Lung (tissue), 12 donors: ENCODE measurements around the gene STX8. TPM values are rescaled to one million over a fixed set of nuclear protein-coding genes. Genes with fewer than 3 reads are reported as not detected.

Experiments used
- ATAC-seq: fragments of 200-7000 bp; cut with Tn5 transposase; one replicate; pipeline ENCODE4 v1.9.1; 2020; ENCODE audit warnings: moderate number of reproducible peaks; ENCODE audit not compliant: insufficient read depth, low FRiP score
- DNase-seq, 3 donors: peaks; one replicate each; pipeline ENCODE4 v3.0.0-alpha.2; 2013 to 2017
- H3K27ac ChIP-seq, 2 donors: one replicate each; pipeline ENCODE4 v1.5.1; 2013; ENCODE audit warnings: mild to moderate bottlenecking in 2 of 2, moderate library complexity in 2 of 2, control low read depth in 1 of 2, inconsistent platforms in 1 of 2, low read depth in 1 of 2, low read length in 1 of 2
- H3K27me3 ChIP-seq, 3 donors: one replicate each; pipeline ENCODE4 v1.5.1; 2013; ENCODE audit warnings: low read length in 2 of 3; ENCODE audit not compliant: control insufficient read depth in 3 of 3, insufficient read depth in 3 of 3
- H3K36me3 ChIP-seq, 4 donors: one replicate each; pipeline ENCODE4 v1.5.1; 2013; ENCODE audit warnings: low read length in 4 of 4, mild to moderate bottlenecking in 1 of 4, moderate library complexity in 1 of 4; ENCODE audit not compliant: control insufficient read depth in 4 of 4, insufficient read depth in 4 of 4
- H3K4me1 ChIP-seq, 5 donors: one replicate each; pipeline ENCODE4 v1.5.1; 2013; ENCODE audit warnings: low read length in 5 of 5, mild to moderate bottlenecking in 2 of 5, moderate library complexity in 1 of 5; ENCODE audit not compliant: control insufficient read depth in 5 of 5, insufficient read depth in 5 of 5
- H3K4me3 ChIP-seq: one replicate; pipeline ENCODE4 v1.5.1; 2013; ENCODE audit warnings: mild to moderate bottlenecking, control low read depth, moderate library complexity
- H3K9ac ChIP-seq, 2 donors: one replicate each; pipeline ENCODE4 v1.5.1; 2013; ENCODE audit warnings: low read length in 2 of 2, control low read depth in 1 of 2; ENCODE audit not compliant: insufficient read depth in 1 of 2
- H3K9me3 ChIP-seq, 4 donors: one replicate each; pipeline ENCODE4 v1.5.1; 2013; ENCODE audit warnings: low read length in 3 of 4, mild to moderate bottlenecking in 1 of 4, moderate library complexity in 1 of 4; ENCODE audit not compliant: control insufficient read depth in 4 of 4, insufficient read depth in 3 of 4
- CTCF ChIP-seq: IDR thresholded peaks from 2 replicates; pipeline ENCODE4 v1.5.1; 2012; ENCODE audit warnings: mild to moderate bottlenecking; ENCODE audit errors: control extremely low read depth, extremely low read depth
- WGBS, 2 donors: extraction: QIAGEN DNeasy Blood & Tissue Kit; methylation state at CpG; one replicate each; pipeline ENCODE4 v1.1.7; 2013; 5-methylcytosine and 5-hydroxymethylcytosine counted together
- polyA plus RNA-seq, 2 donors: library from polyadenylated mRNA; stranded (reverse); fragments of 200-250 nt; gene quantifications; one replicate each; pipeline ENCODE4 v1.2.1, GENCODE V29; 2013
- total RNA-seq, 2 donors: library from RNA; depleted of rRNA in 1 of 2; stranded (reverse); fragments of >200 nt in 1 of 2; gene quantifications; one replicate each; pipeline ENCODE4 v1.2.1, GENCODE V29; 2014 to 2021
- donor health status: control.
- donor health status: control.
- donor health status: Bipolar disorder and iron deficiency.
- donor health status: healthy.
- donor health status: DM: yes; HTN: yes; CAD: no.

Gene STX8
- total and polyA plus RNA-seq, 4 donors: 36.5 to 81.1 (median 63.2) TPM

GRCh38 chr17:9230861-9231260, 344.8 kb downstream of the STX8 start:
- no peak for ATAC-seq
- Histone ChIP-seq H3K27ac (no peak overlapping the region), H3K36me3 (peaks cover 0 to 6% (median 0%) of the 10 kb centered on the region in 4 donors), H3K9ac (no peak overlapping the region), H3K4me3 (no peak overlapping the region), H3K4me1 (peaks cover 0 to 6% (median 0%) of the 10 kb centered on the region in 5 donors), H3K9me3 (peaks cover 0 to 2% (median 0%) of the 10 kb centered on the region in 4 donors), H3K27me3 (peaks cover 0 to 36% (median 4%) of the 10 kb centered on the region in 3 donors)
- no peak for DNase-seq
- no peak for TF ChIP-seq CTCF
- 89 to 91% methylated on average over 11 of the region's 11 CpGs for WGBS, 2 donors

- no peak for TF ChIP-seq CTCF
- 78% methylated on average over 15 of the region's 15 CpGs for WGBS, 2 donors
- ATAC-seq (no peak), DNase-seq (no peak)
- Histone ChIP-seq H3K4me3 (no peak overlapping the region), H3K27ac (no peak overlapping the region), H3K27me3 (peaks cover 0 to 36% (median 4%) of the 10 kb centered on the region in 3 donors), H3K9ac (no peak overlapping the region), H3K36me3 (peaks cover 0 to 6% (median 0%) of the 10 kb centered on the region in 4 donors), H3K4me1 (peaks cover 0 to 6% (median 0%) of the 10 kb centered on the region in 5 donors), H3K9me3 (peaks cover 0 to 2% (median 0%) of the 10 kb centered on the region in 4 donors)
Measured at GRCh38 chr17:9230346-9230745, 345.3 kb downstream of the STX8 start.

- Histone ChIP-seq H3K27ac (no peak overlapping the region), H3K9me3 (peaks cover 0 to 2% (median 0%) of the 10 kb centered on the region in 4 donors), H3K36me3 (peaks cover 0 to 6% (median 0%) of the 10 kb centered on the region in 4 donors), H3K9ac (no peak overlapping the region), H3K4me1 (peaks cover 0 to 6% (median 0%) of the 10 kb centered on the region in 5 donors), H3K4me3 (no peak overlapping the region), H3K27me3 (peaks cover 0 to 33% (median 4%) of the 10 kb centered on the region in 3 donors)
- no peak for DNase-seq
- no peak for TF ChIP-seq CTCF
- ATAC-seq: no peak
- 90 to 97% methylated on average over 9 of the region's 9 CpGs for WGBS, 2 donors
Measured at GRCh38 chr17:9229826-9230201, 345.8 kb downstream of the STX8 start.
